Sciatic nerve (tissue), 2 donors: Measurements from ENCODE around the gene GAREM2. TPM values are rescaled to one million over a fixed set of nuclear protein-coding genes. Genes with fewer than 3 reads are reported as not detected.

Source experiments
- ATAC-seq: fragments of 200-7000 bp; cut with Tn5 transposase; one replicate; pipeline ENCODE4 v1.9.1; 2020; ENCODE audit warnings: mild to moderate bottlenecking, moderate library complexity
- DNase-seq: peaks from one replicate; pipeline ENCODE4 v3.0.0-alpha.2; 2020; ENCODE audit warnings: low spot score
- intact Hi-C: fragments of 100-400 bp; cut with DNase I; formaldehyde crosslinking; loops from one replicate; pipeline ENCODE4 v1.14.2; 2022
- total RNA-seq: library from RNA; stranded (reverse); fragmentation: NEBNext Ultra II Directional; extraction: Animal tissue kit (Norgen Biotek cat#: 25700); gene quantifications from one replicate; pipeline ENCODE4 v1.2.1, GENCODE V29; 2021
- donor health status: DM: no; HTN: no; CAD: no.
- donor health status: DM: no; HTN: no; CAD: no.

GAREM2 gene
- total RNA-seq, 1 donor from 2014 or later = 6.8 TPM

- intact Hi-C loops = no loop called here
- ATAC-seq (no peak), DNase-seq (no peak)
These were observed 41.9 kb downstream of the GAREM2 start for GRCh38 chr2:26214759-26215158.

GRCh38 chr2:26215833-26216232 is 42.9 kb downstream of the GAREM2 start:
- no peak for DNase-seq
- intact Hi-C loops = no loop called here
- no peak for ATAC-seq

- ATAC-seq = no peak
- no peak for DNase-seq
- intact Hi-C loops = no loop called here
These were observed 43.7 kb downstream of the GAREM2 start for GRCh38 chr2:26216587-26216986.

- ATAC-seq = no peak
- DNase-seq = no peak
- intact Hi-C loops = no loop called here
These were observed 44.8 kb downstream of the GAREM2 start for GRCh38 chr2:26217720-26218119.

GRCh38 chr2:26223018-26223417 is 50.1 kb downstream of the GAREM2 start:
- ATAC-seq (no peak), DNase-seq (no peak)
- intact Hi-C loops = no loop called here

- DNase-seq = no peak
- intact Hi-C loops = no loop called here
- no peak for ATAC-seq
These were observed 51.2 kb downstream of the GAREM2 start for GRCh38 chr2:26224095-26224494.

GRCh38 chr2:26229595-26229994 is 56.7 kb downstream of the GAREM2 start:
- DNase-seq (no peak), ATAC-seq (no peak)
- intact Hi-C loops = no loop called here

- ATAC-seq = no peak
- intact Hi-C loops = no loop called here
These were observed 57.9 kb downstream of the GAREM2 start for GRCh38 chr2:26230806-26231205.

GRCh38 chr2:26235089-26235488 is 62.2 kb downstream of the GAREM2 start:
- DNase-seq (no peak), ATAC-seq (no peak)
- intact Hi-C loops = no loop called here

More at GRCh38 chr2:26230806-26231205, 57.9 kb downstream of the GAREM2 start:
- no peak for DNase-seq

GRCh38 chr2:26237868-26238267 is 65.0 kb downstream of the GAREM2 start:
- ATAC-seq (no peak), DNase-seq (no peak)
- intact Hi-C loops = loop anchor here (2.0 kb wide), 1 partner anchor 143 kb away; no protein-coding TSS in a partner anchor

GRCh38 chr2:26238311-26238958 is 65.5 kb downstream of the GAREM2 start:
- DNase-seq (no peak), ATAC-seq (no peak)
- intact Hi-C loops = loop anchor here (2.0 kb wide), 1 partner anchor 144 kb away; no protein-coding TSS in a partner anchor

Other genes starting within 250 kb of the GAREM2 start
- 56.6 TPM for gene KIF3C, start 190.6 kb upstream of the GAREM2 start, total RNA-seq
- 104 TPM for gene RAB10, start 139.0 kb upstream of the GAREM2 start, total RNA-seq
- gene HADHA, start 71.5 kb downstream of the GAREM2 start, total RNA-seq = 107 TPM
- 85.6 TPM for gene HADHB, start 71.9 kb downstream of the GAREM2 start, total RNA-seq
- 30.2 TPM for gene SELENOI, start 173.1 kb downstream of the GAREM2 start, total RNA-seq
- not detected for gene ADGRF3, start 173.7 kb downstream of the GAREM2 start, total RNA-seq
- gene DRC1, start 228.8 kb downstream of the GAREM2 start, total RNA-seq = 3.7 TPM